NCI-H128 (cell line): ENCODE data around the gene ZNF526.

Source experiments
- DNase-seq: peaks from one replicate; lab custom pipeline; 2025; ENCODE audit not compliant: unreplicated experiment; lab: John Stamatoyannopoulos, UW

The ZNF526 gene

DNA sequence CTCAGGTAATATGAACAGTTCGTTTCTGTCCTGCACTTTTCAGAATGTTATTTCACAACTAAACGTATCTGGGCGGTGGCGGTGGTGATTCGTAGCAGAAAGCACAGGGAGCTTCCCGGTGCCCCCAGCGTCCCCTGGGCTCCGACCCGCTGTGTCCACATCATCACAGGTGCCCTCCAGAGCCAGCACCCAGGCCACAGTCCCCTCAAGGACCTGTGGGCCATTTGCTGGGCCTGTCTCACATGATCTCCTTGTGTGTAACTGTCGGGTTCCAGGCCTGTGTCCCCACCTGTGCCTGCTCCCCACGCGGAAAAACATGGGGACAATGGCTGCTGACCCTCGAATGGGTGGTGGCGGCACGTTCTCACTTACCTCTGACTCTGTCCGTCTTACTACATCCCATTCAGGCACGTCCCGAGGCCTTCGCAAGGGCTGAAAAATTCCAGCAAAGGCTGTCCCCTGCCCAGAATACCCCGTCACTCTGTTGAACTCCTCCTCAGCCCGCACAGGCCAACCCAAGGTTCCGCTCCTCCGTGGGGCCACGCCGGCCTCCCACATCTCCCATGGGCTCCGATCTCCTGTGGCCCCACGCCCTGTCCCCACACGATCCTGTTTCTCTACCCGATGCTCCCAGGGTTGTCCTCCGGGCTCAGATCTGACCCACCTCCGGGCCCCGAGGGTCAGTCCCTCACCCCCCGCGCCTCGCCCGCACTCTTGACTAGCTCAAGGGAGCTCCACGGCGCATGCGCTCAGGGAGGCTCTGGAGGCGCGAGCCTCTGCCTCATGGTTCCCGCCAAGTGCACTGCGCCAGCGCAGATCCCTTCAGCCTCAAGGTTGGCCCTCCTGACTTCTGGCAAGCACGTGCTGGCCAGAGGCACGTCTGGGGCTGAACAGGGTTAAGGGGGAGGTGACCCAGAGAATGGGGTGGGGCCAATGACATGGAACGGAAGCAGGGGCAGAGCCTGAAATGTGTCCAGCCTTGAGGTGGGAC, 23.8 kb upstream of the ZNF526 start:
- no peak for DNase-seq

DNA sequence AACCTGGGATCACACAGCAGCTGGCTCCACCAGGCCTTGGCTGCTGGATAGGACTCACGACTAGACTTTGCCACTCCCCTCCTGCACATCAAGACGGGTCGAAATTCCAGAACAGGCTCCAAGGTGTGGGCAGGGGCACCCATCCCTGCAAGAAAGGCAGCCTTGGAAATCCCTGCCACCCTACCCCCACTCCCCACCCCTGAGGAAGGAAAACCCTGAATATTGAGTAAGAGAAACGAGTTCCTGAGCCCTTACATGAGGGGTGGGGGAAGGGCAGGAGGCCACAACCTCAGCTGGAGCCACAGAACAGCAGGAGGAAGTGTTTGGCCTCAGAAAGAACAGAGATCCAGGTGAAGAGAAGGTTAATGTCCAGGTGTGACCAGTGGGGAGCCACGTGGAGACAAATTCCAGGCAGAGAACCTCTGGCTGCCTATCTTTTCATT, 22.7 kb upstream of the ZNF526 start:
- DNase-seq: no peak

DNA sequence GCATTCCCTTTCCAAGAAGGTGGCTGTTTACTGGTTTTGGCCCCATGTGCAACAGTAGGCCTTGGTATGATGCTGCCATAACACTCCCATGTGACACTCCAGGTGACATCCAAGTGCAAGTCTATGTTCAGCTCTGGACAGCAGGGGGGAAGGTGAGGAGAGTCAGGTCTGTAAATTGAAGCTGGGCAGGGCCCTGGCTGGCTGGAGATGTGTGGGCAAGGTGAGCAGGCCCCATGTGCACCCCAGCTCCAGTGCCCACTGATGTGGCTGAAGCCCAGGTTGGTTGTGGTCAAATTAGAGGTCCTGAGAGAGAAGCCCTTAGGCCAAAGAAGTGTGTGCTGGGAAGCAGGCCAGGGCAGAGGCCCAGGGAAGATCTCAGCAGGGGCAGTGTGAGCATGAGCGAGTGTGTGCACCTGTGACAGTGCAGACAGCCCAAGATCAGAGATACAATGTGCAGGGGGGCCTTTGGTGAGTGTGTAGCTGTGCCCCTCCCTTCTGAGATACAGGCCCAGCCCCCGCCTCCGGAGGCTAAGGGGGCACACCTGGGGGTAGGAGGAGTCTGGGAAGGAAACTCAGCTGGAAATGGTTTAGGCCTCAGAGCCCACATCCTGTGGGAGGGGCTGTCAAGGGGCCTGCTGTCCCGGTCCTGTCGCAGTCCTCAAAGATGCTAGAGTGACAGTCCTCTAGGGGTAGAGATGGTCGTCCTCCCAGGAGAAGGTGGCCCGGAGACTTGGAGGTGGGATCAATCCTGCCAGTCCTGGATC, 21.3 kb upstream of the ZNF526 start:
- DNase-seq: no peak

DNA sequence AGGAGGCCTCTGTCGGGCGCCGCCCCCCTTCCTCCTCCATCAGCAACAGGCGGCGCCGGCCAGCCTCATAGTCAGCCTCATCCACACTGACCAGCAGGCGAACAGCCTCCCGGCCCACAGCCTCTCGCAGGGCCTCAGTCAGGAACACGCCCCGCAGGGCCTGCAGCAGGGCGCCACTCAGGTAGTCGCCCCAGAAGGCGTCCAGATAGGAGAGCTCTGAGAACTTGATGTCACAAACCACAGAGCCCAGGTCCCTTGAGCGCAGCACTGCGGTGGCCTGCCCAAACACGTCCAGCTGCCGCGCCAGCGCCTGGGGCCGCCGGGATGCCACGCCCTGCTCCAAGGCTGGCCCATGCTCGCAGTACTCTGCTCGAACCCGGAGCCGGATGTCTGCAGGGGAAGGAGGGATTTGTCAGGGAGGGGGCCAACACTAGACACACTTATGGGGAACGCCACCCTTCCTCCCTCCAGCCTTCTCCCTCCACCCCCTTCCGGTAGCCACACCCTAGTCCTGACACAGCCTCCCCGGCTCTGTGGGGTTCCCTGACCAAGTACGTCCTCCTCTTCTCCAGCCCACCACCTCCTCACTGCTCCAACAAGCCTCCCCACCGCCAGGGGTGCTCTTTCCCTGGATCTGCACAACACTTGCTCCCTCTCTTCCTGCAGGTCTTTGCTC, 20.5 kb upstream of the ZNF526 start:
- DNase-seq: no peak

DNA sequence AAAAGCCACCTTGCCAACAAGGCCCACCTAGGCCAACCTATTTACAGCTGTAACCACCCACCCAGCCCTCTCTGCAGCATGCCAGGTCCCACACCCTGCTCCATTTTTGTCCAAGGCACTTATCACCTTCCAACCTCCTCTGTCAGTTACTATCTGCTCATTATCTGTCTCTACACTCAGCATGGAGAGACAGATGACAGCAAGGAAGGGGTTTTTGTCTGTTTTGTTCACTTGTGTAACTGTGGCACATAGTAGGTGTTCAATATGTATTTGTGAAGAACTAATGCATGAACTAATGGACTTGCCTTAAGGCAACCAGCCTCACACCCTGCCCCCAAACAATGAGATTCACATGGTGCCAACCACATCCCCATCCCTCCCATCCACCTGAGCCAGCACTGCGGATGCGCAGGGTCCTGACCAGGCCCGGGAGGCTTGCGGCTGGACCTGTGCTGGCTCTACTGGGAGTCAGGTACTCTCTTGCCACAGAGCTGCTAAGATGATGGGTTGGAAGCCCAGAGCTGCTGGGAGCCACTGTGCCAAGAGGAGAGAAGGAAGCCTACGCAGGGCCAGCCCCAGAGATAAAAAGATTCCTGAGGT, 19.9 kb upstream of the ZNF526 start:
- DNase-seq: no peak

DNA sequence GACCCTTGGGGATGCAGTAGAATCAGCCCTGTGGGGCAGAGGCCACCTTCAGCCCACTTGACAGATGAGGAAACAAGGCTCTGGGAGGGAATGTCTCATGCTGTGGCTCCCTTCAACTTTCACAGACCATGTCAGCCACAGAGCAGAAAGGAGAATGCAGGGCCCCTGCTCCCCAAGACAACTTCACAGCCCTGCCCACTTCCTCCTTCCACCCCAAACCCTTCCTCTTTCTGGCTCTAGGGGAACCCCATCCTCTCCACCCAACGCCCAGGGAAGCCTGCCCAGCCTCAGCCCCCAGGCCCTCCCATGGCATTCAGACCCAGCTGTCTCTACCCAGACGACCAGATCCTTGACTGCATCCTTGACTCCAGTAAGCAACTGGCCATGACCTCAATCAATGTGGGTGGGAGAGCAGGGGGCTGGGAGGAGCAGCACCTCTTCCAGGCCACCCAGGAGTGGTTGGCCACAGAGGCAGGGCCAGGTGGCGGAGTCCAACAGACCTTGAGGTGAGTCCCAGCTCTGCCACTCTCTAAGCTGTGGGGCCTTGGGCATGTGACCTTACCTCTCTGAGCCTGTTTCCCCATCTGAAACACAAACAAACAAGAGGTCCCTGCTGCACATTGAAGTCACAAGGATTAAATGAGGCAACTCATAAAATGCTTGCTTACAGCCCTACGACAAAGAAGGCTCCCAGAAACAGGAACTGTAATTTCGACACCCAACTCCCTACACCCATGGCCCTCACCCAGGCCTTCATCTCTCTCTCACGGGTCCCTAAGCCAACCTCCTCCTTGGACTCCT, 18.4 kb upstream of the ZNF526 start:
- no peak for DNase-seq

DNA sequence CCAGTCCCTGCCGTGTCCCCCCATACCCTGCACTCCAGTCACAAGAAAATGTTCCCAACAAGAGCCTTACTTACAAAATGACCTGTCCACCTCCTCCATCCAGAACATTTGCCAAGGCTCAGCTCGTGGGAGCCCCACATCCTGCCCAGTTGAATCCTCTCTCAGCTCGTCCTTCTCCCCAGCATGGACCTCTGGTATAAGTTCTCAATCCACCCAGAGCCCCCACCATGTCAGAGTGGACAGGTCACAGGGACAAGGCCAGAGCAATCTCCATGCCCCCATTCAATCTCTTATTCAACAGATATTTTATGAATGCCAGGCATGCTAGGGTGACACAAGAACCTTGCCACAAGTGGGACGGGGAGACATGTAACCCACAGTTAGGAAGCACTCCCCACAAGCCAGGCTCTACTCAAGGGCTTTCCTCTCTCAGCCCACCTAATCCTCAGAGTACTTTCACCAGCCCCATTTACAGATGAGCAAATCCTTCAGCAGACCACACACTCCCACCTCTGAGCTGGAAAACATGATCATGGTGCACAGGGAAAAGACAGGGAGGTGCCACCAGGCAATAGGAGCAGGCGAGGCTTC, 17.7 kb upstream of the ZNF526 start:
- DNase-seq: no peak

DNA sequence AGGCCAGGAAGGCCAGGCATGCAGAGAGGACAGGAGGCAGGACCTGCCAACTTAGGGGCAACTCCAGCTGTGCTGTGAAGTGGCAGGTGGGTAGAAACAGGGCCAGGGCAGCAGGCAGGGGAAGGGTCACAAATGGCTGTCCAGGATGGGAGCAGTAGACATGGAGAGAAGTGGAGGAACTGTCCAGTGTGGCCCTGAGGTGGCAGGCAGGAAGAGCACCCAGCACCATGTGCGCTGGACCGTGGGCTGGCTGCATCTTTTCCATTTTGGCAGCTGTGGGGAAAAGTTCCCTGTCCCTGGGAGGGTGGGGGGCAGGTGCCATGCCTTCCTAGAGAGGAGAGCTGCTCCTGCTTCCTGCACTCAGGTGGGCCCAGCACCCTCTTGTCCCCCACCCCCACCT, 16.4 kb upstream of the ZNF526 start:
- DNase-seq: no peak

DNA sequence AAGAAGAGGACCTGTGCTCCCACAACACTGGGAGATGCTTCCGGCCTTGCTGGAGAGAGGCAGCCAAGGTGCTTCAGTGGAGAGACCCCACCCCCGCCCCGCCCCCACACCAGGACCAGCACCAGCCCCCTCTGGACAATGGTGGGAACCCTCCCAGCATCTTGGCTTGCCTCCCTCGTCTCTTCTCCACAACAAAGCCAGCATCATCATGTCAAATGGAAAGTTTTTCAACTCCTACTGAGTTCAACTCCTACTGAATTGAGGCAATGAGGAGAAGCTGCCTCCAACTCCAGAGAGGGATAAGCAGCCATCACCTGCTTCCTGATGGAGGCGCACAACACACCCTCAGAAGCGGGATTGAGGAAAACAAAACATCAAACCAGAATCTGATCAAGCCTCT, 15.4 kb upstream of the ZNF526 start:
- DNase-seq: no peak

DNA sequence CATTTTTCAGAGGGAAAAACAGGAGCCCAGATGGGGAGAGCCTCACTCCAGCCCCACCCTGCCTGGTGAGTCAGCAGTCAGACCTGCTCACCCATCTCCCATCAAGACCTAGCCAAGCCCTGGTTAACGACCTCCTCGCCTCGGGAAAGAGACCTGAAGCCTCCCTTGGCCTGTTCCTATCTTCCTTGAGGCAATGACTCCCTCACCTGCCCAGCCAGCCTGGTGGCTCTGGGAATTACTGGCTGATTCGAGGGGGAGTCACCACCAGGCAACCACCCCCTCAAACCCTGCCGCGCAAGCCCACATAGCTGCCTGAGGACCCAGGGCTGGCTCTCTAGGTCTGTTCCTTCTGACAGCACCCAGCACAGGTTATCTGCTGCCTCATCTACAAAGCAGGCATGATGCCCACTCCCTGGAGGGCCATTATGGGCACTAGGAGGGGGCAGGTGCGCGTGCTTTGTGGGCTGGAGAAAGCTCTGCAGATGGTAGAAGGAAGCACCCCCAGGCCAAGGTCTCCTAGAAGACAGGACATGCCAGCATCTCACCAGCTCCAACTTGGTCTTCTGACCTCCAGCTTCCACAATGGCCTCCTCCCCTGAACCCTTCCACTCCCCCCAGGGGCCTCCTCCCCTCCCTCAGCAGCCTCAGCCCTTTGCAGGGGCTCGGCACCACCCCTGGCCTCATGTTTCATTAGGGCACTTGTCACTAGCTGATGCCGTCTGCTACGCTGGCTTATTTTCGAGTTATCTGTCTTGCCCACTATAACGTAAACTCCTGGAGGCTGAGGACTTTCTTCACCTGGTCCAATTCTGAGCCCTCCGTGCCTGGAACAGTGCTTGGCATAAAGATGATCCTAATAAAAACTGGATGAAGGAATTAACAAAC, 13.0 kb upstream of the ZNF526 start:
- no peak for DNase-seq

DNA sequence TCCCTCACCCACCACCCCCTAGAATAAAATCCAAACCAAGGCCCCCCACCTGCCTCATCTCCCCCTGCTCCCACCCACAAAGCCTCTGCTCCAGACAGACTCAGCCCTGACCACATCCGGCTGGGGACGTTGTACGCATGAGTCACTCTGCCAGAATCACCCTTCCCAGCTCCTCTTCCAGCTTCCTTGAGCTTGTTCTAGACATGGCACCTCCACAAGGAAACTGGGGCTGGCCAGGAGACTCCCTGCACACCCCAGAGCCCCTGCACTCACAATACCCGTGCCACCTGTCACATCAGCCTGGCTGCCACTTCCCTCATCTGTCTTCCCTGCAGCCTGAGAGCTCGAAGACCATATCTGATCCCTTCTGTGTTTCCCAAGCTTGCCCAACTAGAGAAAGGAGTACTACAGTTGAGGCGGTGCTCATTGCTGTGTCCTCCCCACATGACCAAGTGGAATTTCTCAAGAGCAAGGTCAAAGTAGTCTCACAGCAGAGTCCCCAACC, 12.3 kb upstream of the ZNF526 start:
- no peak for DNase-seq

DNA sequence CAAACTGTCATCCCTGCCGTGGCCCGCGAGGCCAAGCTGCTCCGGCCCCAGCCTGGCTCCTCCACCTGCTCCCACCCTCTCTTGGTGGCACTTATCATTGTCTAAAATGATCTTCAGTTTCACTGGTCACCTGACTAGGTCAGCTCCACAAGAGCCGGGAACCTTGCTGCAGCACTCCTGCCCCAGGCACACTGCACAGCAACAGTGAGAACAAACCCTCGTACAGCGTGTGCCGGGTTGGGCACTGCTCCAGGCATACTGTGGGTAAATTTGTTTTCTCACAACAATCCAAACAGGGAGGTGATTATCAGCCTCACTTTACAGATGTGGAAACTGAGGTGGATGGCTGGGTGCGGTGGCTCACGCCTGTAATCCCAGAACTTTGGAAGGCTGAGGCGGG, 11.5 kb upstream of the ZNF526 start:
- no peak for DNase-seq

DNA sequence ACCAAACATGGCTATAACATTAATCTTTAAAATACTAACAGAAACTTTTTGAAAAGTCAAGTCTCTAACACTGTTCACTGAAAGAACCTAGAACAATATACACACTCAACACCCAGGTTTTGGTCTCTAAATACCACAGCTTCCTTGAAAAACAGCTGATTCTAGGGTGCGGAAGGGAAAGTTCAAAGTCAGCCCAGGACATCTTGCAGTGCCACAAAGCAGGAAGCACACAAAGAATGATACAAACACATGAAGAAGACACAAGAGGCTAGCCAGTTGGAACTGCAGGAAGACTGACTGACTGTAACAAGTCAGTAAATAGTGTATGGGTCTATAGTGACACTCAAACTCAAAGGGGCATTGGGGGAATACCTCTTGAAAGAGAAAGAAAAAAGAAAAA, 7.2 kb upstream of the ZNF526 start:
- no peak for DNase-seq

DNA sequence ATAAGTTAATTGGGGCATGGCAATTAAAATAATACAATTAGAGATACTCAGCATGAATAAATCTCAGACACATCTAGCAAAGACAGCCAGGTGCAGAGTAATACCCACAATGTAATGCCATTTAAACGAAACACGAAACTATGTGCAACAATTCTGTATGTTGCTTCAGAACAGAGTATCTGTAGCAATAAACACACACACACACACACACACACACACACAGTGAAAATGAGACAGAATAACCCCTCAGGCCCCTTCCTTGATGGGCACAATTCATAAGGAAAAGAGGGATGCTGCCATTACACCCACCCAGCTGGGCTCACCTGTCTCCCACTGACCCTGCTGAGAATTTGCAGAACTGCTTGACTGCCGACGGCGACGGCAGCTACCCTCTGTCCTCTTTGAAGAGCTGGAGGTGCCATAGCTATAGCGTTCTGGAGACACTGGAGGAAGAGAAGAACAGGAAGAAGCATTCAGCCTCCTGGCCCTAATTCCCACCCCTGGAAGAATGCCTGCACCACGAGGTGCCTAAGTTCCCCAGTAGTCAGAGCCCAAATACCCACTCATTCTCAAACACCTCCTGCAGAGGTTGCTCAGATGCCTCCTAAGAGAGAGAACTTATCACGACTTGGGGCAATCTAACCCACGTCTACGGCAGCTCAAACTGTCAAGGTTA, 5.2 kb upstream of the ZNF526 start:
- DNase-seq: no peak

DNA sequence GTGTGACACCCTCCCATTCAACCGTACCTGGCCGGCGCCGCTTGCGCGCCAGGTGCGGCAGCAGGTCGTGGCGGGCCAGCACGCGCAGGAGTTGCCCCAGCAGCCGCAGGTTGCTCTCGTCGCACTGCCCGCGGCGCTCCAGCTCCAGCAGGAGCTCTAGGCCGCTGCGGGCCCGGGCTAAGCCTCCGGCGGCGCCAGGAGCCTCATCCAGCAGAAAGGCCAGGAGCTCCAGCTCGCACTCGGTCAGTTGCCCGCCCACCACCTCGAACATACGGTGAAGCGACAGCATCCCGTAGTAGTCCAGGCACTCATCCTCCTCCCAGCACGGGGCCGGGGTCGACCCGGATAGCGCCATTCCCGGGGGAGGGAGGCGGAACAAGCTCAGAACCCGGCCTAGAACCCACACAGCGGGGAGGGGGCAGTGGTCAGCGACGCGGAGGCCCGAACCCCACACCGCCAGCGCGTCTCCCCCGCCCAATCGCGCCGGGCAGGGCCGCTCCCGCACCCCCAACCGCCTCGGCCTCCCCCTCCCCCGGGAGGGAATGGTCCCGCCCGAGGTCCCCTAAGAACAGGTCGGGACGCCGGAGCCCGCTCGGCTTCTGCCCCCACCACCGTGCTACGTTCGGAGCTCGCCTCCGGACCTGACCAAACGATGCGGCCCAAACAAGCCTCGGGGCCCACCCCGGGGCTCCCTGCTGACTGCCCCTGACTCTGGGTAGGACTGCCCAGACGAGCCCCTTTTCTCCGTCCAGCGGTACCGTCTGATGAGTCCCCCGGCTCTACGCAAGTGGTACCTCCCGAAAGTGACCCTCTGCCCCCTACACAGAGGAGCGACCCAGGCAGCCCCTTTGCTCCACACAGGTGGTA, 3.2 kb upstream of the ZNF526 start:
- DNase-seq: peak; percentile 13

DNA sequence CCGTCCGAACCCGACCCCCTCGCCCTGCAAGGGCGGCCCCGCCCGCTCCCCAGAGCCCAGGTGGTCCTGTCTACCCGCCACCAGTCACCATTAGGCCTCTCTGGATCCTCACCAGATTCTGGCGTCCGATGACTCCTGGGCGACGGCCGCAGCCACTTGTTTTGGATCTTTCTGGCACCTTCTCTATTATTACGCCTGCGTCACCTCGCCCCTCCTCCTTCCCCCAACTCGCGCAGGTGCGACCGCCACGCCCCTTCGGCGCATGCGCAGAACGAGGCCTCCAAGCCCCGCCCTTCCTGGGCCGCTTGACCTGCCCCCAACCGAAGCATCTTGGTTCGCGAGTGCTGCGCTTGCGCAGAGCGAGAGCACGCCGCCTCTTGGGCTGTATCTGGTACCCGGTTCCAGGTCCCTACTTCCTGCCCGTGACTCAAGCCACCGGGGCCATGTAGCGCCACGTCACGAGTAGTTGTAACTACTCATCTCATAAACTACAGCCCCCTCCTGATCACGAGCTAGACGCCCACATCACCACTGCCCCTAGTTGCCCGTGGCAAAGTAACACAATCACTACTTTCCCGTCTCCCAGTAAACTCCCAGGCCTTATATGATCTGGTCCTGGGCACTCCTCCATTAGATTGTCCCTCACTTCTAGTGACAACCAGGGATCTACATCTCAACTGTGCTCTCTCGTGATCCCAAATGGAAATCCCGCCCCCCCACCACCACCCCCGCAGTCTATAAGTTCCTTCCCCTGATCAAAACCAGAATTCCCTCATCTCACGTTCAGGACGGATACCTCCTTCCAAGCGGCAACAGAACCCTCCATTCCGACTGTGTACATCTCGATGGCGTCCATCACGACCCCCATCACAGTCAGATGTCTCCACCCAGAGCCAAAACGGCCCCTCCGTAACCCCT, 2.3 kb upstream of the ZNF526 start, which contains the start of gene DEDD2:
DEDD2 (minus strand) TSS at position 158 of the 918 bp plus-strand sequence. CDS start 670 bp downstream, outside the sequence.
- DNase-seq: peak; percentile 96
